PC-9 (cell line): ENCODE results near the gene EPHA2. TPM values are rescaled to one million over a fixed set of nuclear protein-coding genes. Genes with fewer than 3 reads are reported as not detected.

Experiments used
- BruUV-seq: library from RNA; stranded (reverse); fragments of 400-500 nt; replicated peaks from 2 replicates; lab custom pipeline; 2021; lab: Mats Ljungman, UMichigan
- CTCF ChIA-PET: fragments of 300-600 bp; sonication (Branson Sonifier 250); formaldehyde crosslinking; loops from one replicate; lab custom pipeline; 2022; ENCODE audit warnings: antibody characterized with exemption; lab: Charles Lee
- POLR2A ChIA-PET: fragments of 300-600 bp; sonication (Branson Sonifier 250); formaldehyde crosslinking; loops from one replicate; lab custom pipeline; 2022; ENCODE audit warnings: antibody characterized with exemption; ENCODE audit not compliant: unreplicated experiment; lab: Charles Lee
- DNase-seq, 2 experiments: peaks; one replicate each; pipeline versions ENCODE4 v3.0.0 to v3.0.0-alpha.2; 2015 to 2022; ENCODE audit warnings: mixed read lengths in 1 of 2
- H2AFZ ChIP-seq: fragments of 200-600 bp; sonication (generic); 2 replicates; pipeline ENCODE4 v1.8.1; 2017; ENCODE audit warnings: antibody characterized with exemption
- H3F3A ChIP-seq: fragments of 200-600 bp; sonication (generic); 2 replicates; pipeline ENCODE4 v1.8.1; 2017; ENCODE audit warnings: antibody characterized with exemption, mild to moderate bottlenecking, low read depth; ENCODE audit not compliant: insufficient read depth
- H3K27ac ChIP-seq: fragments of 200-600 bp; sonication (generic); 2 replicates; pipeline ENCODE4 v1.6.1; 2016; ENCODE audit warnings: mixed run types
- H3K27me3 ChIP-seq: fragments of 200-600 bp; sonication (generic); 2 replicates; pipeline ENCODE4 v1.6.1; 2016; ENCODE audit warnings: low read depth, mixed run types; ENCODE audit not compliant: insufficient read depth
- H3K36me3 ChIP-seq: fragments of 200-600 bp; sonication (generic); 2 replicates; pipeline ENCODE4 v1.6.1; 2016; ENCODE audit warnings: low read depth, mixed run types
- H3K4me1 ChIP-seq: fragments of 200-600 bp; sonication (generic); replicated peaks from 2 replicates; pipeline ENCODE4 v1.6.1; 2016; ENCODE audit warnings: mixed run types; ENCODE audit not compliant: insufficient read depth
- H3K4me2 ChIP-seq: fragments of 200-600 bp; sonication (generic); 2 replicates; pipeline ENCODE4 v1.6.1; 2017; ENCODE audit warnings: mixed run types
- H3K4me3 ChIP-seq: fragments of 200-600 bp; sonication (generic); 2 replicates; pipeline ENCODE4 v1.6.1; 2016; ENCODE audit warnings: mixed run types
- H3K79me2 ChIP-seq: fragments of 200-600 bp; sonication (generic); 2 replicates; pipeline ENCODE4 v1.6.1; 2017; ENCODE audit warnings: low read depth, mixed run types
- H3K9me2 ChIP-seq: fragments of 200-600 bp; sonication (generic); 2 replicates; pipeline ENCODE4 v1.8.1; 2017; ENCODE audit warnings: mild to moderate bottlenecking; ENCODE audit not compliant: insufficient read depth
- H3K9me3 ChIP-seq: fragments of 200-600 bp; sonication (generic); 2 replicates; pipeline ENCODE4 v1.8.1; 2016; ENCODE audit warnings: low read depth; ENCODE audit not compliant: insufficient read depth
- H4K20me1 ChIP-seq: fragments of 200-600 bp; sonication (generic); 2 replicates; pipeline ENCODE4 v1.8.1; 2017; ENCODE audit not compliant: insufficient read depth
- EZH2 ChIP-seq: fragments of 200-600 bp; sonication (generic); IDR thresholded peaks from 2 replicates; pipeline ENCODE4 v1.8.0; 2017; ENCODE audit warnings: antibody characterized with exemption, low read depth
- intact Hi-C: fragments of 100-400 bp; cut with micrococcal nuclease; formaldehyde crosslinking; loops from one replicate; pipeline ENCODE4 v1.10.0; 2022; ENCODE audit not compliant: unreplicated experiment
- total RNA-seq: library from RNA; stranded (reverse); gene quantifications from 2 replicates; pipeline ENCODE4 v1.2.3, GENCODE V29; 2021
- TF ChIP-seq, protein P1 (sequence below): fragments of 200-600 bp; sonication (generic); conservative IDR thresholded peaks from 2 replicates; pipeline ENCODE4 v1.6.1; 2017; ENCODE audit warnings: mixed run types, antibody characterized with exemption, mild to moderate bottlenecking, moderate library complexity

EPHA2 gene
- total RNA-seq, 1 experiment from 2014 or later: 48.3 TPM

DNA sequence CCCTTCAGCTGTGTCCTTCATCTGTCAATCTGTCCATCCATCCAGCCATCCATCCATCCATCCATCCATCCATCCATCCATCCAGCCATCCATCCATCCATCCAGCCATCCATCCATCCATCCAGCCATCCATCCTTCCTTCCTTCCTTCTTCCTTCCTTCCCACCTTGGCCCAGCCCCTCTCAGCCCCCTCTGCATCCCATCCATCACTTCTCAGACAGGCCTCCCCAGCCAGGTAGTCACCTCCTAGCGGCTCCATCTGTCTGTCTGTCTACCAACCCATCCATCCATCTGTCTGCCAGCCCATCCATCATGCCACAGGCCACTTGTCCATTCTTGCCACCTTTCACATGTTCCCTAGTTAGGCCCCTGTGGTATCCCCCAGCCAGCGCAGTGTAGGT lies 10.2 kb upstream of the EPHA2 start:
- no peak overlapping the region for H3K27ac ChIP-seq
- H4K20me1 ChIP-seq: no peaks in the 10 kb centered on the region
- no peaks in the 10 kb centered on the region for H3K9me2 ChIP-seq
- peaks cover 8% of the 10 kb centered on the region; the same call in 1 of the 2 replicates for H3K79me2 ChIP-seq
- ChIA-PET CTCF (interaction anchor here (0.7 kb wide), 1 partner anchor 93 kb away, joined by 3 read pairs; the partner anchor contains the start of gene FAM131C), POLR2A (interaction anchor here (0.5 kb wide), 1 partner anchor 45 kb away, joined by 3 read pairs; no protein-coding TSS in a partner anchor)
- no peaks in the 10 kb centered on the region for H3K27me3 ChIP-seq
- H3K4me1 ChIP-seq: peaks cover 52% of the 10 kb centered on the region
- peak overlapping the region; percentile 79; the same call in 1 of the 2 replicates for H3K4me2 ChIP-seq
- BruUV-seq: no TSS peak
- intact Hi-C loops: no loop called here
- H2AFZ ChIP-seq: no peak overlapping the region
- no peak for DNase-seq
- peaks cover 13% of the 10 kb centered on the region; the same call in 1 of the 2 replicates for H3F3A ChIP-seq
- TF ChIP-seq, protein P1, sequence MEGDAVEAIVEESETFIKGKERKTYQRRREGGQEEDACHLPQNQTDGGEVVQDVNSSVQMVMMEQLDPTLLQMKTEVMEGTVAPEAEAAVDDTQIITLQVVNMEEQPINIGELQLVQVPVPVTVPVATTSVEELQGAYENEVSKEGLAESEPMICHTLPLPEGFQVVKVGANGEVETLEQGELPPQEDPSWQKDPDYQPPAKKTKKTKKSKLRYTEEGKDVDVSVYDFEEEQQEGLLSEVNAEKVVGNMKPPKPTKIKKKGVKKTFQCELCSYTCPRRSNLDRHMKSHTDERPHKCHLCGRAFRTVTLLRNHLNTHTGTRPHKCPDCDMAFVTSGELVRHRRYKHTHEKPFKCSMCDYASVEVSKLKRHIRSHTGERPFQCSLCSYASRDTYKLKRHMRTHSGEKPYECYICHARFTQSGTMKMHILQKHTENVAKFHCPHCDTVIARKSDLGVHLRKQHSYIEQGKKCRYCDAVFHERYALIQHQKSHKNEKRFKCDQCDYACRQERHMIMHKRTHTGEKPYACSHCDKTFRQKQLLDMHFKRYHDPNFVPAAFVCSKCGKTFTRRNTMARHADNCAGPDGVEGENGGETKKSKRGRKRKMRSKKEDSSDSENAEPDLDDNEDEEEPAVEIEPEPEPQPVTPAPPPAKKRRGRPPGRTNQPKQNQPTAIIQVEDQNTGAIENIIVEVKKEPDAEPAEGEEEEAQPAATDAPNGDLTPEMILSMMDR: no peak
- no peak for TF ChIP-seq EZH2
- no peak overlapping the region for H3K4me3 ChIP-seq
- H3K9me3 ChIP-seq: no peaks in the 10 kb centered on the region
- no peaks in the 10 kb centered on the region for H3K36me3 ChIP-seq

DNA sequence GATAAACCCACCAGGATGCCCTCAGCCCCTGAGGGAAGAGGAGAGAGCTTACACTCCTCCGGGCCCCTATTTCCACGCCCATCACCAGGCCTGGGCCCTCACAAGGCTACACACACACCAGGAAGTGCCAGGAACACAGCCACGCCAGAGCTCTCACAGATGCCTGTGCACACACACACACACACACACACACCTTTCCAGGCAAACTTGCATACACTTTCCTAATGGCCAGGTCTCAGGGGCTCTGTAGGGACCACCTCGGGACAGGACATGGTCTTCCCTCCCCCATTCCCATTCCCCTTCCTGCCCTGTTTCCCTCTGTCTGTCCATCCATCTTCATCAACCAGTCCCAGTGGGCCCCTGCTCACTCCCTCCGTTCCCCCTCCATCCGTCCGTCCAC lies 9.7 kb upstream of the EPHA2 start:
- no peak for TF ChIP-seq EZH2
- CTCF ChIA-PET: interaction anchor here (0.8 kb wide), 1 partner anchor 79 kb away, joined by 3 read pairs; no protein-coding TSS in a partner anchor

DNA sequence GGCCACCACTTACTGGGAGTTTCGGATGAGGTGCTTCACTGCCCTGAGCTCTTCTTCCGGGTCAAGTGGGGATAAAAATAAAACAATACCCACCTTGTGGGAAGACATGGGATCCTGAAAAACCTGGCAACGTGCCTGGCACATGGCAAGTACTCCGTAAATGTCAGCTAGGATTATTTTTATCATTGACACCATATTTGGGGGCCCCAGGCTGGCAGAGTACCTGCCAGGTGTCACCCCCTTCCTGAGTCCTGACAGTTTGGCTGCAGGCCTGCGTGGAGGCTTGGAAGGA lies 9.2 kb upstream of the EPHA2 start:
- Histone ChIP-seq H3K9me3 (no peaks in the 10 kb centered on the region), H3K27ac (no peak overlapping the region), H3K4me2 (no peak overlapping the region; the same call in 1 of the 2 replicates), H4K20me1 (no peaks in the 10 kb centered on the region), H3K4me3 (no peak overlapping the region), H3F3A (peaks cover 14% of the 10 kb centered on the region; the same call in 1 of the 2 replicates), H3K4me1 (peaks cover 44% of the 10 kb centered on the region), H2AFZ (no peak overlapping the region), H3K27me3 (no peaks in the 10 kb centered on the region), H3K79me2 (peaks cover 8% of the 10 kb centered on the region; the same call in 1 of the 2 replicates), H3K36me3 (no peaks in the 10 kb centered on the region), H3K9me2 (no peaks in the 10 kb centered on the region)
- intact Hi-C loops: no loop called here
- TF ChIP-seq, protein P1: no peak
- TF ChIP-seq EZH2: no peak
- BruUV-seq: no TSS peak
- CTCF ChIA-PET: interaction anchor here (0.8 to 1.2 kb wide), 2 partner anchors 21 to 79 kb away, joined by 3 read pairs; no protein-coding TSS in a partner anchor
- POLR2A ChIA-PET: interaction anchor here (0.9 kb wide), 1 partner anchor 21 kb away, joined by 3 read pairs; no protein-coding TSS in a partner anchor
- DNase-seq: peak in 1 of 2 experiments; percentile 8

More for the DNA sequence above, 9.7 kb upstream of the EPHA2 start:
- Histone ChIP-seq H3K4me2 (no peak overlapping the region), H3K27me3 (no peaks in the 10 kb centered on the region), H3K36me3 (no peaks in the 10 kb centered on the region), H3K27ac (no peak overlapping the region), H3K4me3 (no peak overlapping the region), H3K9me3 (no peaks in the 10 kb centered on the region), H3K9me2 (no peaks in the 10 kb centered on the region), H3F3A (peaks cover 13% of the 10 kb centered on the region; the same call in 1 of the 2 replicates), H4K20me1 (no peaks in the 10 kb centered on the region), H2AFZ (no peak overlapping the region), H3K79me2 (peaks cover 8% of the 10 kb centered on the region; the same call in 1 of the 2 replicates), H3K4me1 (peaks cover 47% of the 10 kb centered on the region)
- DNase-seq: no peak
- no TSS peak for BruUV-seq
- POLR2A ChIA-PET: interaction anchor here (0.5 kb wide), 1 partner anchor 45 kb away, joined by 3 read pairs; no protein-coding TSS in a partner anchor
- intact Hi-C loops: no loop called here
